Raji (cell line): Measurements from ENCODE around the gene KMT2E.

Experiments used
- POLR2A ChIP-seq: IDR thresholded peaks from 2 replicates; pipeline ENCODE4 v1.6.1; 2011; ENCODE audit warnings: low read depth, low read length, control low read depth; ENCODE audit not compliant: insufficient read depth

Gene KMT2E

DNA sequence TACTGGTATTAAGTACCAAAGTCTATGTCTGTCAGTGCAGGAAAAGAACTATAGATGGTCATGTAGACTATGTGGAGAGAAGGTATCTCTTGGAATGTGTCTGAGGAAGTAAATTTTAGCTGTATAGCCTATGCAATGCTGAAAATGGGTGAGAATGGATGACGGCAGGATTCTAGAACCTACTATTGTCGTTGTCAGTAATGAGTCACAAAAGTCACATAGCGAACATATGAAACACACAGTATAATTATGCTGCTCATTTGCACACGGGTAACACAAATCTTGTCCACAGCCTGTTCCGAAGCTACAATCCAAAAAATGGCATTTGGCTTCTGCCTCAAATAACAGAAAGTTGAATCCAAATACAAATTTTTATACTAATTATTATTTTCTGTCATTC is 33.6 kb upstream of the KMT2E start:
- TF ChIP-seq POLR2A: no peak

DNA sequence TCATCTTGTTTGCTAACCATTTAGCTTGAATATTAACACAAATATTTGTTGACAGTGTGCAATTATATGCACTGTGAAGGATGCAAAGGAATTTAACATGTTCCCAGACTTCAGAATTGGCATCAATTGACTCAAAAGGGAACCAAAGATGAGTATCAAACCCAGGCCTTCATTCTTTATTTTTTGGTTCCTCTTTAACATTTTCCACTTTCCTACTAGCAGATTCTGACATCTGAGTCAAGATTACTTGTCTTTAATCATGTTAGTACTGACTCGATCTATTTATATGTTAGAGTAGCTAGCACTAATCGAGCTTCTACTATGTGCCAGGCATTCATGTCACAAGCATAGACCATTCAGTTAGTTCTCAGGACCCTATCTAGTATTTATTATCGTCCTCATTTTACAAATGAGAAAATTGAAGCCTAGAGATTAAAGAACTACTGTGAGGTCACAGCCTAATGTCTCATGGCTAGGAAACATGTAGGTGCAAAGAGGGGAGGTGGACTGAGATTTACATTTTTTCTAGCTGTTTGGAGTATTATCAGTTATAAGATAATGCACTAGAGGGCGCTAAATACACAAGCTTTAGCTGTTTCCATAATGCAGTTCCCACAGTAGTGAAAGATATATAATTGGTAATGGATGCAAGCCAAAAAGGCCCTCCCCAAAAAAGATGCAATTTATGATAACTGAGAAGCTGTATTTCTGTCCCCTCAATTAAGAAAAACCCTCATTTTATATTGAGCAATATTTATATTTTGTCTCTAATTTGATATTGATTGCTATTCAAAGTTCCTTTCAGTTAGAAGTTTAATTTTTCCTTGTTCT is 32.9 kb upstream of the KMT2E start:
- no peak for TF ChIP-seq POLR2A

DNA sequence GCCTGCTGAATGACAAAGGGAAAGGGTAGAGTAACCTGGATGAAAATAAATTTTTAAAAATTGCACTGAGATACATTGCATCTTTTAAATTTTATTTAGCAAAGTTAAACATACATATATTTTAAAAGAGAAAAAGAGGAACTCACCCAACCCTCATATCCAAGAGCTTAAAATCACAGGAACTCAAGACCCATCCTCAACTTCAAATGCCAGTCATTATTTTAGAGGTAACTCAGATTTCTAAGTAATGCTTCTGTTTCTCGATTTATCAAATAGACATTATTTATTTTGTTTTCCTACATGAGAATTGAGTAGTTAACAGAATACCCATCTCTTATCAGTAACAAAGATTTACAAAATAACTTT is 32.4 kb upstream of the KMT2E start:
- no peak for TF ChIP-seq POLR2A

DNA sequence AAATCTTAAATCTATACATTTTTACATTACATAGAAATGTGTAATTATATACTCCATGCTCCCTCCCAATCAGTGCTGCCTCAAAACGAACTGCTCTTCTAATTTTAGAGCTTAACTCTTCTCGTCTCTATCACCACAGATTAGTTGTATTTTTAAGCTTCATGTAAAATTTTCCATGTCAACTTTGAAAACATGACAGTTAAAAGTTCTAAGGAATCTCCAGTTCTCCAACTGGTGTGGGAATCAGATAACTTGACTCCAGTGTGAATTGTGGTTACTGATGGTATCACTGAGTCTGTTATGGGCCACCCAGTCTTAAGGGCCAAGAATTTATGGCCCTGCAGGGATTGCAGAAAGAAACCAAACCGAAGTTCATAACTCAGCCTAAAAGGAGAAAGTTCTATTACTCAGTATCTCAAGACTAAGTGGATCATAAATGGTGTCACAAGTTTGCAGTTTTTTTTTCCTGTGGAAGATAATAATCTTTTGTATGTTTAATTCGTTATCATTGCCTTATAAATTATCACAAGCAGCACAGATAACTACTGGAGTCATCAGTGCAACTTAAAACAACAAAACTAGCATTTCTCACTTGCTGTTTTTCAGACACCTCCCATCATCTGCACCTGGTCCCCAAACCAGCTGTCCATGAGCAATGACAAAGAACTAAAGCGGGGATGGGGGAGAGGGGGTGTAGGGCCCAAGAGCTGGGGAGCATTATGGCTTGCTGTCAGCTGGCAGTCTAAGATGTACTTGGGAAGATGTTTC is 31.5 kb upstream of the KMT2E start:
- TF ChIP-seq POLR2A: no peak

DNA sequence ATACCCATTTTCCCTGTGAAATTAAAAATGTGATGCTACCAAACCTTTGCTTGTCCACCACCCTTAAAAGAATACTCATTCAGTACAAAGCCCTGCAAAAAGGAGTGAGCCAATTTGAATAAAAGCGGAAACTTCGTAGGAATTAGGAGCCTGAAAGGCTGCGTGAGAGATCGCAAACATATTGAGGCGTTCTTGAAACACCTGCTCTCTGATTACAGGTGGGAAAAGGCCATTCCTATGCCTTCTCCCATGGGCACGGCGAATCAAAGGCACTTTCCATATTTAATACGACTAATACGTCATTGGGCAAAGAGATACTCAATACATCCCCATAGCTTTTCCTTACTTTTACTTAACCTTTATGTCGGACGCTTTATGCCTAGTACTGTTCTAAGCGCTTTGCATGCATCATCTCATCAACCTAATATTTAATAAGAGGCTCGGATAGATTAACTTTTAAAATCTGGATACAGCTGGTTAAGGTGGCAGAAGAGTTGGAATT is 30.9 kb upstream of the KMT2E start:
- no peak for TF ChIP-seq POLR2A

DNA sequence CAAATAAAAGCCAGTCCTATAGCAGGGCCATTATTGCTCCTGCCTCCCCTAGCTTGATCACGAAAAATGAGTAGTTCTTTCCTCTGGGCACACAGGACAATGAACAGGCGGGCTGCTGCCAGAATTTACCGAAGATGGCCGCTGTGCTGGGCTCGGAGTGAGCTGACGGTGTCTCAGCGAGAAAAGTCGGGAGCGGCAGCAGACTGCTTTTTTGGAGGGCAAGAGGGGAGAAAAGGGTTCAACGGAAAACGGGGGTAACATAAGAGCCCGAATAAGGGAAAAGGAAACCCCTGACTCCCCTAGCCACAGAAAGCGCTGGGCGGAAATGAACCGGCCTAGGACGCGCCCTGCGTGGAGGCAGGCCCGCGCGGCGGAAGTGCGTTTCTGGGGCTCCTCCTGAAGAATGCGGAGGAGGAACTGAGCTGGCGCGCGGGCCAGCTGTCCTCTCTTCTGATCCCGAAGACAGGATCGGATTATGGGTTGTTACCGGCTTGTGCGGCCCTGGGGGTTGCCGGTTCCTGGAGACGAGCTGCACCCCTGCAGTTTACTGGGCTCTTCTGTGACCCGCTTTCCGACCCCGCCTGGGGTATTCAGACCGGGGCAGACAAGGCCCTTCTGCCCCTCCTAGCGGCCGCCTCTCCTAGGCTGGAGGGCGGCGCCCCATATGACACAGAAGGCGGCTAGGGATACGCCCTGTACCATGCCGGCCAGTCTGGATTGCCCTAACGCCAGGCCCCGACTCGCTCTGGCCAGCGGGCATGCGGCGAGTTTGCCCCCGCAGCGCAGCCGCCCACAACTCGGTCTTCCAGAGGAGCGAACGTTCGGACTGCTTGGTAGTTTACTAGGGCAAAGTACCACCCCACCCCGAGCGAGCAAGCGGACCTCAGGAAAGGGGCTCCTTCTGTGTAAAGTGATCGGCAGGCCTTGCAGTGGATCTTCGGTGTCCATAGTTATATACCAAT is 30.1 kb upstream of the KMT2E start:
- peak; percentile 82 for TF ChIP-seq POLR2A

DNA sequence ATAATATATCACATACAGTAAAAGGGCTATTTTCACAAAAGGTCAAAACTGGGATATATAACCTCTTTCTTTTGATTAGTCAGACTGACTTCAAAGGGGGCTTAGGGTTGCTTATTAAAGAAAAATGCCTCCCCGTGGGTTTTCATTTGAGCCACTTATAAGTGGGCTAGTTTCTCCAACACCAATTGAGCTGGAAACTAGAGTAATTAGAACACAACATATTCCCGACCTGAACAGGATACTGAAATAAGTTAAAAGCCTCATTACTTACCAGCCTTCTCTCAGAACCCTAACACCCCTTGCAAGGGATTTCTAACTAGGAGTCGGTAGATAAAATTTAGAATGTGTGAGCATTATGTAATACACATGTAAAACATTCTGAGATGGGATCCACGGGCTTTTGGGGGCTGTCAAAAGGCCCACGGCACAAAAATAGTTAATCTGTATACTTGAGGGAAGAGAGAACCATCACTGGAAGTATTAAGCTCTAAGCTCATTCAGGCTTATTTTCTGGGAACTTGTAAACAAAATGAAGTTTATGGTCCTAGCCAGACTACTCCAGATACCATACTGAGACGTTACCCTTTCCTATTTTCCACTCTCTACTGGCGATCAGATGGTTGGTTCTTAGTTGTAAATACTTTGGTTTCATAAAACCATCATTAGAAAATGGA is 29.3 kb upstream of the KMT2E start:
- no peak for TF ChIP-seq POLR2A

DNA sequence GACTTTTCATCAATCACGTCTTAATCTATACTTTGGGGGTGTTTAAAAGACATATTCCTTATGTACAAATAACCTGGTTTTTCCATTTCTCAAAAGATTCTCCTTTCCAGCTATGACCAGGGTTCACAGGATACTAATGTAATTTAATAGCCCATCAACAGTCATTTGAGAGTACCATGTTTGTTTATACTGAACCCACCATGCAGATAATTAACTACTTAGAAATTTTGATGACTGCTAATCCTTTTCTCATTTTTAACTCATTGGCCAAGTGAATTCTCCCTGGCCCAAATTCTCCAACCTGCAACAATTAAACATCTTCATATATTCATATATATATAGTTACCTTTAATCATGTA is 28.8 kb upstream of the KMT2E start:
- TF ChIP-seq POLR2A: no peak

DNA sequence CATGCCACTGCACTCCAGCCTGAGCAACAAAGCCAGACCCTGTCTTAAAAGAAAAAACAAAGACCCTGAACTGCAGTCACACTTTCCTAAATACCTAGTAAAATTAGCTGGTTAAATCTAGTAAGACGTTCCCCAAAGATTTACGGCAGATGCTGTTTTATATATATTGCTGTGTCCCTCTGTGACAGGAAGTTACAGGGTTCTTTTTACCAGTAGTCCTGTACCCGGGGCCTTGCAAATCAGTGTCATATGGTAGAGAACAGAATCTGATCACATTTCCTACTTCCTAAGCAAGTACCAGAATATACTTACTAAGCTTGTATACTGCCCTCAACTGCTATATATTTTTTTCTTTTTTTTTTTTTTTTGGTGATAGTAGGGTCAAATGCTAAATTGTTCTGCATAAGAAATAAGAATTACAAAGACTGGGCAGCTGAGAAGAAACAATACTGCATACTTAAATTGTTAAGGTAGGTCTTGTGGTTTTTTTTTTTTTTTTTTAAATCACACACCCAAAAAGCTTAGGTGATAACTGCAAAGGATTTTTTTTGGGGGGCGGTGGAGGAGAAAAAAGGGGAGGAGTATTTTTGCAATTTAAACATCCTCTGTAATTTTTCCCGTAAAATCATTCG is 27.3 kb upstream of the KMT2E start:
- no peak for TF ChIP-seq POLR2A

DNA sequence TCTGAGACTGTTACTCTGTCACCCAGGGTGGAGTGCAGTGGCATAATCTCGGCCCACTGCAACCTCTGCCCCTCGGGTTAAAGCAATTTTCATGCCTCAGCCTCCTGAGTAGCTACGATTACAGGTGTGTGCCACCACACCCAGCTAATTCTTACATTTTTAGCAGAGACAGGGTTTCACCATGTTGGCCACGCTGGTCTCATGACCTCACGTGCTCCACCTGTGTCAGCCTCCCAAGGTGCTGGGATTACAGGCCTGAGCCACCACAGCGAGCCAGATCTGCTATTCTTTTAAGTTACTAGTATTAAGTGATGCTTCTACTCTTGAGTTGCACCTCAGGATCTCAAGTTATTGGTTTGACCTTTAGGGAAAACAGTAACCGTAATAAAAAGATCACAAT is 23.0 kb upstream of the KMT2E start:
- no peak for TF ChIP-seq POLR2A

DNA sequence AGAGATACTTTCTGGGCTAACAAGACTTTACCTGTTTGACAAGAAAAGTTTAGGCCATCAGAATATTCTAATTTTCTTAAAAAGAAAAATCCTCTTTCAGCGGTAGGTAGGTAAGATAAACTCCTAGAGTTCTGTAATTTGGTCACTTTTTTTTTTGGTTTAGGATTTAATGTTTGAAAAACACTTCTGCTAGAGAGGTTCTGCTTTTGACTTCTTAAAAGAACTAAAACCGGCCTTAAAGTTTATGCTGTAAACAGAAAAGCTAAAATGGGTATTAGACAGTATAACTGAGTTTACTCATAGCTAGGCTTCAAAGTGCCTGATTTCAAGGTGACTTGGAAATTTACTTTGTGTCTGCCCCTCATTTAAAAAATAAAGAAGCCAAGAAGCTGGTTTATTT is 21.7 kb upstream of the KMT2E start:
- TF ChIP-seq POLR2A: no peak

DNA sequence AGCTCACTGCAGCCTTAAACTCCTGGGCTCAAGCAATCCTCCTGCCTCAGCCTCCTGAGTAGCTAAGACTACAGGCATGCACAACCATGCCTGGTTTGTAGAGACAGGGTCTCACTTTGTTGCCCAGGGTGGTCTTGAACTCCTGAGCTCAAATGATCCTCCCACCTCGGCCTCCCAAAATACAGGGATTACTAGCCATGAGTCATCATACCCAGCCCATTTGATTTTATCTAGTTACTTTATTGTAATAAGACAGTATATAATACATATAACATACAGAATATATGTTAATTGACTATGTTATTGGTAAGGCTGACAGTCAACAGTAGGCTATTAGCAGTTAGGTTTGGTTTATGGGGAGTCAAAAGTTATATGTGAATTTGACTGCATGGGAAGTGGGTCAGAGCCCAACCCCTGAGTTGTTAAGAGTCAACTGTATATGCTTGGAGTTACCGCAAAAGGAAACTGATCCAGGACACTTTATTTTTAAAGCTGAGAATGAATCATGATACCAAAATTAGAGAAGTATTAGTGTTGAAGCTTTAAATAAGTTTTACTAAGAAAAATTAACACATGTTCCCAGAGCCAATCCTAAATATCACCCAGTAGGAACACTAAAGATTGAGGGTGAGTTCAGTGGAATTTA is 20.7 kb upstream of the KMT2E start:
- no peak for TF ChIP-seq POLR2A

DNA sequence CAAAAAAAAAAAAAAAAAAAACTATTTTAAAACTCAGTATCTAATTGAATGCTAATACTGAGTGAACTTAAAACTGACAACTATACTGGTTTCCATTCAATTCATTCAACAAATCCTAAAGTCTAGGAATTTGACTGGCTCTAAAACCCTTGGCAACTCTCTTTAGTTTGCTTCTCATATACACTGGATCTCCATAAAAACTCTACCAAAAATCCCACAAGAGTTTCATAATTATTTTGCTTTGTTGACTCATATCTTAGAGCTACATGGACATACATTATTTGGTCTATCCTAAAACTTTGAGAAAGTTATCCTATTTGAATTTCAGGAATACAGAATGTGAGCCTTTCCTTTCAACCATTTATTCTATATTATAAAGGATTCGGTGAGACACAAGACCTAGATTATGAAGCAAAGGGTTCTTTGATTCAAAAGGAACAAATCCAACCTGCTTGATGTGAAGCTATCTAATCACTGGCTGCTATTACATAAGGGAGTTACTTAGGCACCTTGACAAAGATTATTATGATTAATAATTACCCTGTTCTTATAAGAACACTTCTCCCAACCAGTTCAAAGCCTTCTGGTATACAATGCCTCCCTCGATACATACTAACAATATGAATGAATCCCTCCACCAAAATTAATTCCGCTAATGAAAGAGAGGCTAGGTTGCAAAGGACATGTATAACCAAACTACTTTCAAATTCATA is 15.8 kb upstream of the KMT2E start:
- TF ChIP-seq POLR2A: no peak
